Stimulated activated CD4-positive, alpha-beta T cell treated with anti-CD3 and anti-CD28 coated beads, Interleukin-15, amount 100 ng/mL, for 48 hours (primary cell): ENCODE measurements around the gene CALHM3.
"Not testable (repeated sequence)": the region's sequence is repeated elsewhere in the genome, so short reads cannot be mapped to it uniquely, and the experiment has no call there.

Experiments
- DNase-seq, 2 donors: peaks; one replicate each; pipeline ENCODE4 v3.0.0-alpha.2; 2020; ENCODE audit warnings: low read depth in 2 of 2

CALHM3 gene, protein sequence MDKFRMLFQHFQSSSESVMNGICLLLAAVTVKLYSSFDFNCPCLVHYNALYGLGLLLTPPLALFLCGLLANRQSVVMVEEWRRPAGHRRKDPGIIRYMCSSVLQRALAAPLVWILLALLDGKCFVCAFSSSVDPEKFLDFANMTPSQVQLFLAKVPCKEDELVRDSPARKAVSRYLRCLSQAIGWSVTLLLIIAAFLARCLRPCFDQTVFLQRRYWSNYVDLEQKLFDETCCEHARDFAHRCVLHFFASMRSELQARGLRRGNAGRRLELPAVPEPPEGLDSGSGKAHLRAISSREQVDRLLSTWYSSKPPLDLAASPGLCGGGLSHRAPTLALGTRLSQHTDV

DNA sequence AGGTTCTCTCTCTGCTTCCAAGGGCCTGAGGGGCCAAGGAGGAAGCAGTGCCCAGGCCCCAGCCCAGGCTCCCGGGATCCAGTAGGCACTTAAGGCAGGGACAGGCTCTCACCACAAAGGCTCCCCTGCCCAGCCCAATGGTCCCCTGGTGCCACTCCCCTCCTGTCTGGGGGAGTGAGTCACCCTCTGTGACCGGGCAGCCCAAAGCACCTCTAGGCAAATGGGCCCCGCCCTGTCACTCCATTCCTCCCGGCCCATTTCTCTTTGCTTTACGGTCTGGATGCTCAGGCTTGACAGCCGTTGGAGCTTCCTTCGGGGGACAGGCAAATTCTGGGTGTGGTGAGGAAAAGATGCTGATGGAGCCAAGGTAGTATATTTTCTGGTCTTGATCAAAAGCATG is at the start of gene CALHM3:
CALHM3 (minus strand) TSS at position 106 of the 400 bp plus-strand sequence. CDS start 208 bp downstream, outside the sequence.
- no peak for DNase-seq

- DNase-seq: no peak
These were observed 49.5 kb upstream of the CALHM3 start for GRCh38 chr10:103528549-103528948.

DNA sequence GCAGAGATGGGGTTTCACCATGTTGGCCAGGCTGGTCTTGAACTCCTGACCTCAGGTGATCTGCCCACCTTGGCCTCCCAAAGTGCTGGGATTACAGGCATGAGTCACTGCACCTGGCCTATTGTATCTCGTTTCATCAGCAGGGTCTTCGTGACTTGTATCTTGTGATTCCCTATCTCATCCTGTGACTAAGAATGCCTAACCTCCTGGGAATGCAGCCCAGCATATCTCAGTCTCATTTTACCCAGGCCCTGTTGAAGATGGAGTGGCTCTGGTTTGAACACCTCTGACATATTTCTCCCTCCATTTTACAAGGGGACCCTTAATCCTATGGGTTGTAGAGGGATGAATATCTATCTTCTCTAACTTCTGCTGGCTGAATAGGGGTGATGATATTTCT is 48.4 kb upstream of the CALHM3 start:
- DNase-seq: not testable (repeated sequence)

DNA sequence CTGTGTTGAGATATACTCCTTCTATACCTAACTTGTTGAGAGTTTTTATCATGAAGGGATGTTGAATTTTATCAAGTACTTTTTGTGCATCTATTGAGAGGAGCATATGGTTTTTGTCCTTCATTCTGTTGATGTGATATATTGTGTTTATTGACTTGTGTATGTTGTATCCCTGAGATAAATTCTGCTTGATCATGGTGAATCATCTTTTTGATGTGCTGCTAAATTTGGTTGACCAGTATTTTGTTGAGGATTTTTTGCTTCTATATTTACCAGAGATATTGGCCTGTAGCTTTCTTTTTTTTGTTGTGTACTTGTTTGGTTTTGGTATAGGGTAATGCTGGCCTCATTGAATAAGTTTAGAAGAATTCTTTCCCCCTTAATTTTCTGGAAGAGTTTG is 46.9 kb upstream of the CALHM3 start:
- DNase-seq: no peak

DNA sequence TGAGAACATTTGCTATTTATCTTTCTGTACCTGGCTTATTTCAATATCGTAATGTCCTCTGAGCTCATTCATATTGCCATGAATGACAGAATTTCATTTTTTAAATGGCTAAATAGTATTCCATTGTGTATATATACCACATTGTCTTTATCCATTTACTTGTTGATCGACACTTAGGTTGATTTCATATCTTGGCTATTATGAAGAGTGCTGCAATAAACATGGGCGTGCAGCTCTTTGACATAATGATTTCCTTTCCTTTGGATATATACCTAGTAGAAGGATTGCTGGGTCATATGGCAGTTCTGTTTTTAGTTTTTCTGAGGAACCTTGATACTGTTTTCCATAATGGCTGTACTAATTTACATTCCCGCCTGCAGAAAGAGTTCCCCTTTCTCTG is 44.6 kb upstream of the CALHM3 start:
- no peak for DNase-seq

DNA sequence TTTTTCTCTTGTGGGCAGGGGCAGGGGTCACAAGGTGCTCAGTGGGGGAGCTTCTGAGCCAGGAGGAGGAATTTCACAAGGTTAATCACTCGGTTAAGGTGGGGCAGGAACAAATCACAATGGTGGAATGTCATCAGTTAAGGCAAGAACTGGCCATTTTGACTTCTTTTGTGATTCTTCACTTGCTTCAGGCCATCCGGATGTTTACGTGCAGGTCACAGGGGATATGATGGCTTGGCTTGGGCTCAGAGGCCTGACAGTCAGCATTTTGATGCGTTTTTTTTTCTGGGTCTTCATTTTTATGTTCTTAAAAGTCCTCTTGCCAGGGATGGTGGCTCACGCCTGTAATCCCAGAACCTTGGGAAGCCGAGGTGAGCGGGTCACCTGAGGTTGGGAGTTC is 43.0 kb upstream of the CALHM3 start:
- DNase-seq: not testable (repeated sequence)

GRCh38 chr10:103519798-103520197 is 40.8 kb upstream of the CALHM3 start:
- DNase-seq: no peak

DNA sequence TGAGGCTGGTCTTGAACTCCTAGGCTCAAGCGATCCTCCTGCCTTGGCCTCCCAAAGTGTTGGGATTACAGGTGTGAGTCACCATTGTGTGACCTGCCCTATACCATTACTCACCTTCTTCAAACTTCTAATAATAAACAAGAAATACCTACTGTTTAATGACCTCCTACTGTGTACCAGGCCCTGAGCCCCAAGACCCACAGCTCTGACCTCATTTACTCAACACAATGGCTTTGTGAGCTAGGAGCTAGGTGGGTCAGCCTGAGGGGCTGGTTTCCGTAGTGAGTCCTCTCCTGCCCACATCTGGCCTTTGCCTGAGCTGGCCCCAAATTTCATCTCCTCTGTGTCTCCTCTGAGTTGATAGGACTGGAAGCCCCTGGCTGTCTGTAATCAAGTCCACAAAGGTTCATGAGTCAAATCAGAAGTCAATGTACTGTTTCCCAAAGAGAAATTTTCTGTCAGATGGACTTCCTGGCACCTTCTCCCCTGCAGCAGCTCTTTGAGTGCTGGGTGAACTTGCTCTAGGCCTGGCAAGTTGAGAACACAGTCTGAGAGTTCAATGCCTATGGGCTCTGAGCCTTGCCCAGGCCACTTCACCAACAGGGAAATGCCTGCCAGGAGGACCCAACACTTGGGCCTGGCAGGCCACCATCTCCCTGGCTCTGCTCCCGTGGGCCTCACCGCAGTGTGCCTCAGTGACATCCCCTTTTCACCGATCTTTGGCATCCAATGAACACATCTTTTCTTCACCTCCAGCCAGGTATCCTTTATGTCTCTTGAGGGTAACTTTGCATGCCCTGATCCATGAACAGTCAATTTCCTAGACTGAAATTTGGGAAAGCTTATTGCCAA is 38.4 kb upstream of the CALHM3 start:
- no peak for DNase-seq

GRCh38 chr10:103514244-103514643 is 35.2 kb upstream of the CALHM3 start:
- no peak for DNase-seq

DNA sequence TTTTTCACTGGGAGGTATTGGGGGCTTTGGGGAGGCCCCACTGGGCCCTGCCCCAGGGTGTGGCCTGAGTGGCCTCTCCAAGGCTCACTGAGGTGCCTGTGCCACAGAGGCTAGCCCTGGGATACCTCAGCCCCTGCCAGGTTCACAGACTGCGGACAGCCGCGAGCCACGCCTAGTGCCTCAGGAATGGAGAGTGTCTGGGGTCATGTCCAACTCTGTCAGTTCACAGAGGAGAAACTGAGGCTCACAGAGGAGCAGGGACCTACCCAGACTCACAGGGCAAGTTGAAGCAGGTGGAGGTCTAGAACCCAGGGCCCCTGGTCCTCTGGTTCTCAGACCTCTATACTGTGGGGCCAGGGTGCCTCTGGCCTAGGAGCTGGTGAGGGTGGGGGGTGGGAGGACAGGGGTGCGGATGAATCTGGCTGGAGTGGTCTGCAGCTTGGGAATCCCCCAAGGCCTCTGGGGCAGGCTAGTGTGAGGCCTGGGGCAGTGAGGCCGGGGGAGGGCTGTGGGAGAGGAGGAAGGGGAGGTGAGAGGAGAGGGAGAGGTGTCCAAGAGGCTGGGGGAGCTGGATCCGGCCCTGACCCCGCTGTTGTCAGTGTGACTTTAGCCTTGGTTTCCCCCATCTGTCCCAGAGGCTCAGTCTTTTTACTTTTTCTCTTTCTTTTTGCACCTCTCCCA is 34.5 kb upstream of the CALHM3 start:
- DNase-seq: no peak

DNA sequence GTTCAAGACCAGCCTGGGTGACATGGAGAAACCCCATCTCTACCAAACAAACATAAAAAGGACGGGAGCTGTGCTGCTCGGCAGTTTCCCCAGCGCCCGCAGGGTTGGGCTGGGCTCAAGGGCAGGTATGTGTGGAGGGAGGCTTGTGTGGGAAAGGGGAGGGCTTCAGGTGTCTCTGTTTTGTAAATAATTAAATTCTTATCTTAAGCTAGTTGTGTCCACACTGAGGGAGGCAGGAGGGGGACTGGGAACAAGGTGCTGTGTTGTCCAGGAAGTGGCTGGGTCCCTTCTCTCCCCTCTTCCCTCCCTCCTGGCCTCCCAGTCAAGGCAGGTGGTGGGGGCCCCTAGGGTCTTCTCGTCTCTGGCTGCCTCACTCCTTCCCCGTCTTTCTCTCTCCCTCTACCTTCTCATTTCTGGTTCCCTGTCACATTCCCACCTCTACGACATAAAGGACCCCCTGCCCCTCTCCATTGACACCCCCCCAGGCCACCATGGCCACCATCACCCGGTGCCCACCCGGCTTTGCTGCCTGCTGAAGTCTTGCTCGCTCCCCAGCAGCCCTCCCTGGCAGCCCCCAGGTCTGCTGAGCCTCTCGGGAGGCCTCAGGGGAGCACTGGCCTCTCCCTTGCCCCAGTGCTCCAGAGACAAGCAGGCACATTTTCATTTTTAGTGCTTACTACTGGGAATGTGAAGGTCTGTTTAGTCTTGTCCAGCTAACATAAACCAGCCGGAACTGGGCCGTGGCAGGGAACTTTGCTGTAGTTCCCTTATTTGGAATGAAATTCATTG is 33.7 kb upstream of the CALHM3 start:
- no peak for DNase-seq

DNA sequence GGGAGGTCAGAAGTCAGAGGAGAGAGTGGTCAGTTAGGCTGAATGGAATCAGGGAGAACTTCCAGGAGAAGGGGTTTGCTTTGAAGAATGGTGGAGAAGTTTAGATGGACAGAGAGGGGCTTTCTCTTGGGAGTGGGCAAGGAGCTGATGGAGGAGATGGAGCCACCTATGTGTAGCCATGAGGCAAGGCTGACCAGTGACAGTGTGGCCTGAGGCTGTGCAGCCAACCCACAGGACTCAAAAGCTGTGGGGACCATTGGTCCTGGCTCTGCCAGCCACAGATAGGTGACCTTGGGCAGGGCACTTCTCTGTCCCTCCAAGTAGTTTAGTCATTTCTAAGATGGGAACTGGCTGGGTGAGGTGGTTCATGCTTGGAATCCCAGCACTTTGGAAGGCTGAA is 33.1 kb upstream of the CALHM3 start:
- DNase-seq: no peak

DNA sequence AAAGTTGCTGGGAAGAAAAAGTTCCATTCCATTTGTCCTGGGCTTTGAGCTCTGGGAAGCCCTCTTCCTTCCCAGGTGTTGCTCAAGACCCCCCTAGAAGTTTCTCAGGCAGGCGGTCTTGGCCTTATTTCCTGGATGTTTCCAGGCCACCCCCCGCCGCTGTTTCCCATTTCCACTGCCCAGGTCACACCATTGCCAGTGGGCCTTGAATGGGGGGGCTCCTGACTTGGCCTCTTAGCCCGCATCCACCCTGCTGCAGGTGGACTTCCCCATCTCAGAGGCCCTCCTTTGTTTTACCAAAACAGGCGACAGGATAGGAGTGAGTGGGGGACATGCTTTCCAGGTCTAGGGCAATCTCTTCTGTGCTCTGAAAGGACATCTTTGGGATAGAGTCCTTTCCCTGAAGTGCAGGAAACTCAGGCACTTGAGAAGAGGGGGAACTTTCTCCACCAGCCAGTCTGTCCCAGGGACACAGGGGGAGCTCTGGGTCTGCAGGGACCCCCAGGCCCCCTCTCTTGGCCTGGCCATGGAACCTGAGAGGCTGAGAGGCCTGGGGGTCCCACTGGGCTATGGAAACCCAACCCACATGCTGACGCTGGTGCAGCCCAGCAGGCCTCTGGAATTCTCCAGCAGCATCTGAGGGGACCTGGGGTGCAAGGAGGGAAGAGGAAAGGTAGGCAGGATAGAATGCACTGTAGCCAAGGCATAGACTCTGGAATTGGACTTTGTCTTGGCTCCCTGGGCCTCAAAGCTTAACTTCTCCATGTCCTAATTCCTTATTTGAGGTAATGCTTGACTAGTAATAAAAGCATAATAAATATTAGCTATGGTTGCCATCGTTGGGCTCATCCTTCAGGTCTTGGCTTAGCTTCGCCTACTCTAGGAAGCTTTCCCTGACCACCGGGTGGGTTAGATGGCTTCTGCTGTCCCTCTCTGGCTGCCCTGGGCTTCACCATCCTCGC is 32.0 kb upstream of the CALHM3 start:
- DNase-seq: no peak

- no peak for DNase-seq
These were observed 31.1 kb upstream of the CALHM3 start for GRCh38 chr10:103510046-103510685.

- no peak for DNase-seq
These were observed 28.5 kb upstream of the CALHM3 start for GRCh38 chr10:103507235-103508191.

GRCh38 chr10:103506061-103506460 is 27.0 kb upstream of the CALHM3 start:
- no peak for DNase-seq

- no peak for DNase-seq
These were observed 25.2 kb upstream of the CALHM3 start for GRCh38 chr10:103504181-103504783.

DNA sequence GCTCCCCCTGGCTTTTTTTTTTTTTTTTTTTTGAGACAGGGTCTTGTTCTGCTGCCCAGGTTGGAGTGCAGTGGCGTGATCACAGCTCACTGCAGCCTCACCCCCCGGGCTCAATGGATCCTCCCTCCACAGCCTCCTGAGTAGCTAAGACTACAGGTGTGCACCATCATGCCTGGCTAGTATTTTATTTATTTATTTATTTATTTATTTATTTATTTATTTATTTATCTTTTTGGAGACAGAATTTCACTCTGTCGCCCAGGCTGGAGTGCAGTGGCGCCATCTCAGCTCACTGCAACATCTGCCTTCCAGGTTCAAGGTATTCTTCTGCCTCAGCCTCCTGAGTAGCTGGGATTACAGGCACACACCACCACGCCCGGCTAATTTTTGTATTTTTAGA is 24.7 kb upstream of the CALHM3 start:
- not testable (repeated sequence) for DNase-seq
